Caco-2 (cell line): ENCODE results near the gene ARG2. TPM values are rescaled to one million over a fixed set of nuclear protein-coding genes. Genes with fewer than 3 reads are reported as not detected.

Source experiments
- BruUV-seq: library from RNA; stranded (reverse); fragments of 400-500 nt; replicated peaks from 2 replicates; lab custom pipeline; 2021; lab: Mats Ljungman, UMichigan
- CTCF ChIA-PET: fragments of 300-600 bp; sonication (Branson Sonifier 250); formaldehyde crosslinking; loops from one replicate; lab custom pipeline; 2022; ENCODE audit warnings: antibody characterized with exemption; lab: Charles Lee
- POLR2A ChIA-PET: fragments of 300-600 bp; sonication (Branson Sonifier 250); formaldehyde crosslinking; loops from one replicate; lab custom pipeline; 2022; ENCODE audit warnings: antibody characterized with exemption; lab: Charles Lee
- DNase-seq, 2 experiments: peaks; one replicate each; pipeline versions ENCODE4 v3.0.0 to v3.0.0-alpha.2; 2020 to 2022
- H3K27me3 ChIP-seq: replicated peaks from 2 replicates; pipeline ENCODE4 v1.6.0; 2011; ENCODE audit warnings: low read length; ENCODE audit not compliant: control insufficient read depth, insufficient read depth
- H3K36me3 ChIP-seq: 2 replicates; pipeline ENCODE4 v1.5.1; 2011; ENCODE audit warnings: low read length; ENCODE audit not compliant: control insufficient read depth, insufficient read depth
- H3K4me1 ChIP-seq: fragments of 250-450 bp; sonication (Bioruptor Pico); 2 replicates; pipeline ENCODE4 v1.5.1; 2020; ENCODE audit warnings: mild to moderate bottlenecking
- H3K4me3 ChIP-seq: 2 replicates; pipeline ENCODE4 v1.5.1; 2011; ENCODE audit warnings: low read depth, mild to moderate bottlenecking, control low read depth, low read length
- H3K9me3 ChIP-seq: fragments of 250-450 bp; sonication (Bioruptor Pico); 2 replicates; pipeline ENCODE4 v1.5.1; 2020; ENCODE audit warnings: mild to moderate bottlenecking, moderate library complexity
- H3K27ac Mint-ChIP-seq: one replicate; pipeline ENCODE4 v1.8.0; 2022; ENCODE audit warnings: mixed read lengths; ENCODE audit not compliant: unreplicated experiment
- H3K27me3 Mint-ChIP-seq: one replicate; pipeline ENCODE4 v1.8.0; 2022; ENCODE audit warnings: mixed read lengths; ENCODE audit not compliant: insufficient read depth, unreplicated experiment
- H3K36me3 Mint-ChIP-seq: one replicate; pipeline ENCODE4 v1.8.0; 2022; ENCODE audit warnings: mild to moderate bottlenecking, mixed read lengths; ENCODE audit not compliant: insufficient read depth, unreplicated experiment
- H3K4me1 Mint-ChIP-seq: one replicate; pipeline ENCODE4 v1.8.0; 2022; ENCODE audit warnings: low read depth, mixed read lengths; ENCODE audit not compliant: unreplicated experiment
- H3K4me3 Mint-ChIP-seq: one replicate; pipeline ENCODE4 v1.8.0; 2022; ENCODE audit warnings: mild to moderate bottlenecking, moderate library complexity, mixed read lengths; ENCODE audit not compliant: unreplicated experiment
- H3K9me3 Mint-ChIP-seq: one replicate; pipeline ENCODE4 v1.8.0; 2022; ENCODE audit warnings: mixed read lengths; ENCODE audit not compliant: unreplicated experiment
- CTCF ChIP-seq, 2 experiments: fragments of 200-600 bp in 1 of 2; IDR thresholded peaks; 1 replicate in 1 of 2; 2 replicates in 1 of 2; pipeline versions ENCODE4 v1.5.1 to v1.8.0; 2011 to 2022; ENCODE audit warnings: antibody characterized with exemption in 1 of 2, control low read depth in 1 of 2, inconsistent platforms in 1 of 2, low read depth in 1 of 2, low read length in 1 of 2, mild to moderate bottlenecking in 1 of 2, moderate library complexity in 1 of 2; ENCODE audit not compliant: insufficient read depth in 1 of 2, severe bottlenecking in 1 of 2, unreplicated experiment in 1 of 2
- intact Hi-C: fragments of 100-400 bp; cut with micrococcal nuclease; formaldehyde crosslinking; loops from one replicate; pipeline ENCODE4 v1.10.0; 2022; ENCODE audit not compliant: unreplicated experiment
- total RNA-seq: library from RNA; stranded (reverse); gene quantifications from 2 replicates; pipeline ENCODE4 v1.2.3, GENCODE V29; 2022

Gene ARG2
- total RNA-seq, 1 experiment from 2014 or later: 22.6 TPM

GRCh38 chr14:67575684-67576083 is 44.0 kb upstream of the ARG2 start:
- H3K4me1 Mint-ChIP-seq: peaks cover 7% of the 10 kb centered on the region
- peaks cover 4% of the 10 kb centered on the region for H3K36me3 ChIP-seq
- ChIA-PET CTCF (interaction anchor here (0.6 to 1.3 kb wide), 2 partner anchors 25 to 147 kb away, joined by 3 read pairs; partner anchors contain the start of gene PIGH), POLR2A (no interaction called here)
- no peak for DNase-seq
- intact Hi-C loops: no loop called here
- H3K4me1 ChIP-seq: peaks cover 10% of the 10 kb centered on the region
- no peak for TF ChIP-seq CTCF (IDR thresholded peaks at IDR 0.05; ENCODE audit: insufficient read depth in 1 of 2, low read depth in 1 of 2, low read length in 1 of 2, severe bottlenecking in 1 of 2, unreplicated experiment in 1 of 2)
- H3K9me3 ChIP-seq: no peaks in the 10 kb centered on the region
- H3K9me3 Mint-ChIP-seq: no peaks in the 10 kb centered on the region
- H3K27me3 ChIP-seq: no peaks in the 10 kb centered on the region
- H3K4me3 ChIP-seq: no peak overlapping the region
- no peak overlapping the region for H3K27ac Mint-ChIP-seq
- H3K36me3 Mint-ChIP-seq: peaks cover 12% of the 10 kb centered on the region
- BruUV-seq: no TSS peak
- H3K4me3 Mint-ChIP-seq: no peak overlapping the region
- no peaks in the 10 kb centered on the region for H3K27me3 Mint-ChIP-seq

GRCh38 chr14:67576216-67576955 is 43.3 kb upstream of the ARG2 start:
- Mint-ChIP-seq H3K4me1 (peaks cover 7% of the 10 kb centered on the region), H3K4me3 (no peak overlapping the region), H3K9me3 (no peaks in the 10 kb centered on the region), H3K36me3 (peaks cover 11% of the 10 kb centered on the region), H3K27ac (no peak overlapping the region), H3K27me3 (no peaks in the 10 kb centered on the region)
- BruUV-seq: no TSS peak
- DNase-seq: no peak
- Histone ChIP-seq H3K4me1 (peaks cover 18% of the 10 kb centered on the region), H3K36me3 (peaks cover 4% of the 10 kb centered on the region), H3K27me3 (no peaks in the 10 kb centered on the region), H3K4me3 (no peak overlapping the region), H3K9me3 (no peaks in the 10 kb centered on the region)
- ChIA-PET CTCF (interaction anchor here (1.3 kb wide), 1 partner anchor 24 kb away, joined by 3 read pairs; the partner anchor contains the start of gene PIGH), POLR2A (no interaction called here)
- TF ChIP-seq CTCF (IDR thresholded peaks at IDR 0.05; ENCODE audit: insufficient read depth in 1 of 2, low read depth in 1 of 2, low read length in 1 of 2, severe bottlenecking in 1 of 2, unreplicated experiment in 1 of 2): no peak
- intact Hi-C loops: no loop called here

GRCh38 chr14:67577181-67577808 is 42.4 kb upstream of the ARG2 start:
- H3K9me3 ChIP-seq: no peaks in the 10 kb centered on the region
- no peak for DNase-seq
- no peak for TF ChIP-seq CTCF (IDR thresholded peaks at IDR 0.05; ENCODE audit: insufficient read depth in 1 of 2, low read depth in 1 of 2, low read length in 1 of 2, severe bottlenecking in 1 of 2, unreplicated experiment in 1 of 2)
- H3K27me3 ChIP-seq: no peaks in the 10 kb centered on the region
- peaks cover 18% of the 10 kb centered on the region for H3K4me1 ChIP-seq
- peaks cover 8% of the 10 kb centered on the region for H3K36me3 Mint-ChIP-seq
- no peak overlapping the region for H3K4me3 Mint-ChIP-seq
- no peak overlapping the region for H3K27ac Mint-ChIP-seq
- no peaks in the 10 kb centered on the region; the same call in none of the 2 replicates for H3K36me3 ChIP-seq
- intact Hi-C loops: no loop called here
- H3K4me3 ChIP-seq: no peak overlapping the region
- H3K4me1 Mint-ChIP-seq: peaks cover 7% of the 10 kb centered on the region
- ChIA-PET POLR2A (no interaction called here), CTCF (interaction anchor here (1.3 kb wide), 1 partner anchor 23 kb away, joined by 3 read pairs; the partner anchor contains the start of gene PIGH)
- no peaks in the 10 kb centered on the region for H3K9me3 Mint-ChIP-seq
- H3K27me3 Mint-ChIP-seq: no peaks in the 10 kb centered on the region
- no TSS peak for BruUV-seq
